Suprapubic skin (tissue), 4 donors: ENCODE data around the gene FRK. TPM values are rescaled to one million over a fixed set of nuclear protein-coding genes. Genes with fewer than 3 reads are reported as not detected.

ENCODE experiments used
- DNase-seq, 2 donors: peaks; one replicate each; pipeline ENCODE4 v3.0.0-alpha.2; 2019; ENCODE audit warnings: low spot score in 2 of 2
- H3K27ac ChIP-seq: fragments of 200-600 bp; sonication (generic); one replicate; pipeline ENCODE4 v1.5.1; 2019
- H3K27me3 ChIP-seq: fragments of 200-600 bp; sonication (generic); one replicate; pipeline ENCODE4 v1.5.1; 2019
- H3K36me3 ChIP-seq: fragments of 200-600 bp; sonication (generic); one replicate; pipeline ENCODE4 v1.5.1; 2019
- H3K4me1 ChIP-seq: fragments of 200-600 bp; sonication (generic); one replicate; pipeline ENCODE4 v1.5.1; 2019
- H3K4me3 ChIP-seq: fragments of 200-600 bp; sonication (generic); one replicate; pipeline ENCODE4 v1.5.1; 2019; ENCODE audit warnings: mild to moderate bottlenecking
- H3K9me3 ChIP-seq: fragments of 200-600 bp; sonication (generic); one replicate; pipeline ENCODE4 v1.5.1; 2019
- CTCF ChIP-seq, 2 donors: fragments of 200-600 bp in 1 of 2; fragments of 450-650 bp in 1 of 2; sonication (generic) in 1 of 2; IDR thresholded peaks; one replicate each; pipeline ENCODE4 v1.5.1; 2016 to 2019; ENCODE audit warnings: antibody characterized with exemption in 2 of 2, mild to moderate bottlenecking in 1 of 2, moderate library complexity in 1 of 2
- EP300 ChIP-seq: sonication (generic); formaldehyde crosslinking; IDR thresholded peaks from one replicate; pipeline ENCODE4 v1.6.1; 2017; ENCODE audit warnings: antibody characterized with exemption
- POLR2A ChIP-seq, 2 donors: fragments of 450-650 bp; IDR thresholded peaks; one replicate each; pipeline ENCODE4 v1.6.1; 2017; ENCODE audit warnings: antibody characterized with exemption in 2 of 2, mild to moderate bottlenecking in 2 of 2, moderate library complexity in 2 of 2
- POLR2AphosphoS5 ChIP-seq, 3 donors: sonication (generic); formaldehyde crosslinking; IDR thresholded peaks; one replicate each; pipeline ENCODE4 v1.6.1; 2017; ENCODE audit warnings: antibody characterized with exemption in 3 of 3
- WGBS: methylation state at CpG from one replicate; pipeline ENCODE4 v1.1.5; 2018; 5-methylcytosine and 5-hydroxymethylcytosine counted together
- total RNA-seq, 4 donors: library from RNA; depleted of rRNA; stranded (reverse); fragments of >200 nt; gene quantifications; one replicate each; pipeline ENCODE4 v1.1.0, GENCODE V29; 2016

FRK gene
- total RNA-seq, 4 donors from 2014 or later, result 1.6 to 3.6 (median 3.0) TPM

- Histone ChIP-seq H3K36me3 (no peaks in the 10 kb centered on the region), H3K27me3 (no peaks in the 10 kb centered on the region), H3K4me3 (no peak overlapping the region), H3K27ac (no peak overlapping the region), H3K9me3 (no peaks in the 10 kb centered on the region), H3K4me1 (peaks cover 25% of the 10 kb centered on the region)
- WGBS, result 89% methylated on average over 4 of the region's 4 CpGs
- DNase-seq, result no peak
- no peak for TF ChIP-seq EP300
- TF ChIP-seq POLR2AphosphoS5 (IDR thresholded peaks at IDR 0.05), result no peak
- TF ChIP-seq CTCF (IDR thresholded peaks at IDR 0.05), result no peak
- TF ChIP-seq POLR2A (IDR thresholded peaks at IDR 0.05), result no peak
Measured at GRCh38 chr6:116033687-116034303, 26.9 kb downstream of the FRK start.

DNA sequence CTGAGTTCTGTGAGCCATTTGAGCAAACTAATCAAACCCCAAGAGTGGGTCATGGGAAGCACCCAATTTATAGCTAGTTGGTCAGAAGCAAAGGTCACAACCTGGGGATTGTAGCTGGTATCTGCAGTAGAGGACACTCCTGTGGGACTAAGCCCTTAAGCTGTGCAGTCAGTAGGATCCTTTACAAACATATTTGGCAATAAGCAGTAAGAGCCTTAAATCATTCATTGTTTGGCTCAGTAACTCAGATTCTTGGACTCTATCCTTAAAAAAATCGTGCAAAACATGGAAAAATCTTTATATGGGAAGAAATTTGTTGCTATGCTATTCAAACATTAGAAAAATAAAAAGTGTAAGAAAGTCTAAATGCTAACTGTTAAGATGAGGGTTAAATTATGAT, 29.9 kb downstream of the FRK start:
- WGBS, result 20% methylated on average over 1 of the region's 1 CpG
- Histone ChIP-seq H3K27ac (no peak overlapping the region), H3K4me3 (no peak overlapping the region), H3K4me1 (peaks cover 17% of the 10 kb centered on the region), H3K9me3 (no peaks in the 10 kb centered on the region), H3K27me3 (no peaks in the 10 kb centered on the region), H3K36me3 (no peaks in the 10 kb centered on the region)
- no peak for DNase-seq
- TF ChIP-seq CTCF (IDR thresholded peaks at IDR 0.05), result no peak
- no peak for TF ChIP-seq EP300
- TF ChIP-seq POLR2AphosphoS5 (IDR thresholded peaks at IDR 0.05), result no peak
- no peak for TF ChIP-seq POLR2A (IDR thresholded peaks at IDR 0.05)

GRCh38 chr6:116029535-116029934, 31.2 kb downstream of the FRK start:
- peaks cover 14% of the 10 kb centered on the region for H3K4me1 ChIP-seq
- no peak for DNase-seq
- TF ChIP-seq CTCF (IDR thresholded peaks at IDR 0.05) (no peak), EP300 (no peak), POLR2AphosphoS5 (IDR thresholded peaks at IDR 0.05) (no peak), POLR2A (IDR thresholded peaks at IDR 0.05) (no peak)
- H3K4me3 ChIP-seq, result no peak overlapping the region
- no peaks in the 10 kb centered on the region for H3K36me3 ChIP-seq
- WGBS, result 73% methylated on average over 1 of the region's 1 CpG
- no peaks in the 10 kb centered on the region for H3K9me3 ChIP-seq
- no peaks in the 10 kb centered on the region for H3K27me3 ChIP-seq
- H3K27ac ChIP-seq, result no peak overlapping the region

DNA sequence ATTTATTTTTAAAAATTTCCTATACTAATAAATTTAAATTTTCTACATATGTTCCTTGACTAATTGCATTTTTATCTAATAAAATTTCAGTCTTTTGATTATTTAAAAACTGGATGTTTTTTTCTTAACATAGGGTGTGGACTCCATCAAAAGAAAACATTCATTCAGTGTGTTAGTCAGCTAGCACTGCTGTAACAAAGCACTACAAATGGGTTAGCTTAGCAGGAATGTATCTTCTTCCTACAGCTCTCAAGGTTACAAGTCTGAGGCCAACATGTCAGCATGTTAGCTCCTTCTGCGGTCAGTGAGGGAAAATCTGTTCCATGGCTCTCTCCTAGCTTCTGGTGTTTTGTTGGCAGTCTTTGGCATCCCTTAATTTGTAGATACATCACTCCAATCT, 32.5 kb downstream of the FRK start:
- no peaks in the 10 kb centered on the region for H3K36me3 ChIP-seq
- no peak for TF ChIP-seq CTCF (IDR thresholded peaks at IDR 0.05)
- TF ChIP-seq POLR2A (IDR thresholded peaks at IDR 0.05), result no peak
- no peak for TF ChIP-seq EP300
- TF ChIP-seq POLR2AphosphoS5 (IDR thresholded peaks at IDR 0.05), result no peak
- WGBS, result 90% methylated on average over 1 of the region's 1 CpG
- no peak overlapping the region for H3K4me3 ChIP-seq
- no peak for DNase-seq
- H3K27ac ChIP-seq, result no peak overlapping the region
- H3K4me1 ChIP-seq, result peaks cover 4% of the 10 kb centered on the region
- no peaks in the 10 kb centered on the region for H3K9me3 ChIP-seq
- H3K27me3 ChIP-seq, result no peaks in the 10 kb centered on the region

DNA sequence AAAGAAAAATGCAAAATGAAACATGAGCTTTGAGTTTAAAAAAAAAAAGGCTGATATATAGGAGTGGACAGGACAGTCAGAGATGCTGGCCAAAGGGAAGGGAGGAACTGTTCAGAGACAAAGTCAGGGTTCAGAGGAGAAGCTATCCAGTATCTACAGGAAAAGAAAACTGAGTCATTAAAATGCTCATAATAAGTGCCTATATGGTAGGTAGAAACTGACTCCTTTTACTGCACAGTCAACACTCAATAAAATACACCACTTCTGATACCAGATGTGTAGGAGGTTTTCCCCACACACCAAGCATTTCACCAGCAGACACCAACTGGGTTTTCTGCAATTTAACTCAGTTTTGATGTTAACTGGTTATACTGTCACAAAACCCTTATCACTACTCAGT, 32.9 kb downstream of the FRK start:
- no peaks in the 10 kb centered on the region for H3K27me3 ChIP-seq
- no peak overlapping the region for H3K27ac ChIP-seq
- H3K36me3 ChIP-seq, result no peaks in the 10 kb centered on the region
- TF ChIP-seq POLR2A (IDR thresholded peaks at IDR 0.05), result no peak
- TF ChIP-seq EP300, result no peak
- no peak for TF ChIP-seq CTCF (IDR thresholded peaks at IDR 0.05)
- no peak for TF ChIP-seq POLR2AphosphoS5 (IDR thresholded peaks at IDR 0.05)
- H3K4me3 ChIP-seq, result no peak overlapping the region
- no peaks in the 10 kb centered on the region for H3K9me3 ChIP-seq
- no peak for DNase-seq
- peaks cover 4% of the 10 kb centered on the region for H3K4me1 ChIP-seq
